ENCODE data around the gene RELN.

Gene RELN

GRCh38 chr7:103711413-103711812, 278.0 kb downstream of the RELN start:
- no peak for DNase-seq

GRCh38 chr7:103710247-103710646, 279.2 kb downstream of the RELN start:
- DNase-seq, result no peak

GRCh38 chr7:103706805-103707204, 282.7 kb downstream of the RELN start:
- no peak for DNase-seq

- no peak for DNase-seq
These were observed 283.9 kb downstream of the RELN start for GRCh38 chr7:103705542-103705941.

- no peak for DNase-seq
These were observed 284.8 kb downstream of the RELN start for GRCh38 chr7:103704701-103705100.

GRCh38 chr7:103702982-103703381, 286.5 kb downstream of the RELN start:
- no peak for DNase-seq

GRCh38 chr7:103702454-103702853, 287.0 kb downstream of the RELN start:
- no peak for DNase-seq

GRCh38 chr7:103699032-103699431, 290.4 kb downstream of the RELN start:
- no peak for DNase-seq

GRCh38 chr7:103698064-103698463, 291.4 kb downstream of the RELN start:
- no peak for DNase-seq

- no peak for DNase-seq
These were observed 293.9 kb downstream of the RELN start for GRCh38 chr7:103695521-103695920.

- no peak for DNase-seq
These were observed 295.2 kb downstream of the RELN start for GRCh38 chr7:103694304-103694703.

- no peak for DNase-seq
These were observed 298.2 kb downstream of the RELN start for GRCh38 chr7:103691291-103691690.

GRCh38 chr7:103690242-103690974, 299.1 kb downstream of the RELN start:
- no peak for DNase-seq

- no peak for DNase-seq
These were observed 300.2 kb downstream of the RELN start for GRCh38 chr7:103689255-103689654.

GRCh38 chr7:103687951-103688350, 301.5 kb downstream of the RELN start:
- DNase-seq, result no peak

GRCh38 chr7:103687272-103687671, 302.2 kb downstream of the RELN start:
- DNase-seq, result no peak

- DNase-seq, result no peak
These were observed 302.7 kb downstream of the RELN start for GRCh38 chr7:103686763-103687162.

GRCh38 chr7:103686064-103686463, 303.4 kb downstream of the RELN start:
- no peak for DNase-seq

GRCh38 chr7:103685646-103686045, 303.8 kb downstream of the RELN start:
- DNase-seq, result no peak

- no peak for DNase-seq
These were observed 306.1 kb downstream of the RELN start for GRCh38 chr7:103683348-103683747.

- no peak for DNase-seq
These were observed 309.0 kb downstream of the RELN start for GRCh38 chr7:103680161-103681144.

- DNase-seq, result no peak
These were observed 310.0 kb downstream of the RELN start for GRCh38 chr7:103679151-103680132.
